A549 (cell line): ENCODE measurements around the gene SGSH. TPM values are rescaled to one million over a fixed set of nuclear protein-coding genes. Genes with fewer than 3 reads are reported as not detected.

ENCODE experiments used
- ATAC-seq, 2 experiments: fragments of 200-7000 bp in 1 of 2; fragments of >200 bp in 1 of 2; cut with Nextera tagmentation in 1 of 2; cut with Tn5 transposase in 1 of 2; 3 replicates each; pipeline versions ENCODE4 v1.8.0 to v1.9.1; 2018 to 2020; ENCODE audit warnings: mild to moderate bottlenecking in 1 of 2, moderate library complexity in 1 of 2
- CTCF ChIA-PET: fragments of 300-600 bp; sonication (Branson Sonifier 250); formaldehyde crosslinking; extraction: SDS; loops from one replicate; lab custom pipeline; 2021; ENCODE audit warnings: antibody characterized with exemption, inconsistent platforms; lab: Yijun Ruan, JAX
- POLR2A ChIA-PET: fragments of 350-600 bp; formaldehyde crosslinking; extraction: SDS; loops from one replicate; lab custom pipeline; 2021; ENCODE audit warnings: antibody characterized with exemption, inconsistent platforms; lab: Yijun Ruan, JAX
- DNase-seq, 2 experiments: peaks; one replicate each; pipeline versions ENCODE4 v3.0.0 to v3.0.0-alpha.2; 2011 to 2016; ENCODE audit warnings: low read depth in 1 of 2, low spot score in 1 of 2
- FAIRE-seq: peaks from 2 replicates; lab custom pipeline; 2011; peaks lifted over from hg19 to GRCh38; lab: Jason Lieb, UNC
- H3K27ac ChIP-seq, 2 experiments: fragments of >200 bp; sonication (Bioruptor Twin); formaldehyde crosslinking; 3 replicates each; pipeline ENCODE4 v1.5.1; 2016 to 2017
- H3K4me1 ChIP-seq: fragments of >200 bp; sonication (Bioruptor Twin); formaldehyde crosslinking; 3 replicates; pipeline ENCODE4 v1.6.1; 2016
- H3K4me2 ChIP-seq: fragments of >200 bp; sonication (Bioruptor Twin); formaldehyde crosslinking; 3 replicates; pipeline ENCODE4 v1.6.1; 2016
- H3K4me3 ChIP-seq: fragments of >200 bp; sonication (Bioruptor Twin); formaldehyde crosslinking; 3 replicates; pipeline ENCODE4 v1.5.1; 2016
- H3K9me3 ChIP-seq: fragments of >200 bp; sonication (Bioruptor Twin); formaldehyde crosslinking; 3 replicates; pipeline ENCODE4 v1.6.1; 2016
- CEBPB ChIP-seq, 2 experiments: fragments of >200 bp in 1 of 2; sonication (Bioruptor Twin) in 1 of 2; formaldehyde crosslinking in 1 of 2; IDR thresholded peaks; 2 replicates each; pipeline ENCODE4 v1.6.1; 2012 to 2016
- CHD2 ChIP-seq: fragments of 150-350 bp; IDR thresholded peaks from 2 replicates; pipeline ENCODE4 v1.6.1; 2014; ENCODE audit warnings: low read length; ENCODE audit not compliant: partially characterized antibody
- CHD4 ChIP-seq: fragments of 200-600 bp; sonication (generic); IDR thresholded peaks from 2 replicates; pipeline ENCODE4 v1.6.1; 2016; ENCODE audit warnings: antibody characterized with exemption, mild to moderate bottlenecking, borderline replicate concordance
- E2F6 ChIP-seq: IDR thresholded peaks from 2 replicates; pipeline ENCODE4 v1.6.1; 2012; ENCODE audit warnings: low read depth, borderline replicate concordance
- EHMT2 ChIP-seq: fragments of 200-600 bp; sonication (generic); IDR thresholded peaks from 2 replicates; pipeline ENCODE4 v1.6.1; 2016; ENCODE audit warnings: antibody characterized with exemption, low read depth, mild to moderate bottlenecking, moderate library complexity
- ELK1 ChIP-seq: fragments of 150-350 bp; IDR thresholded peaks from 2 replicates; pipeline ENCODE4 v1.6.1; 2014; ENCODE audit warnings: low read depth, mild to moderate bottlenecking, low read length
- FOSL2 ChIP-seq, 2 experiments: fragments of 450-650 bp in 1 of 2; fragments of >200 bp in 1 of 2; sonication (Bioruptor Twin) in 1 of 2; formaldehyde crosslinking; IDR thresholded peaks; 2 replicates each; pipeline versions ENCODE4 v1.5.0 to v1.6.1; 2016 to 2020; ENCODE audit warnings: mild to moderate bottlenecking in 1 of 2, moderate library complexity in 1 of 2
- HOXA7 ChIP-seq: fragments of 250-450 bp; sonication (Bioruptor Pico); IDR thresholded peaks from 2 replicates; pipeline ENCODE4 v1.5.0; 2020; ENCODE audit warnings: mild to moderate bottlenecking, moderate library complexity
- HOXB13 ChIP-seq: fragments of 250-450 bp; sonication (Bioruptor Pico); IDR thresholded peaks from 2 replicates; pipeline ENCODE4 v1.5.0; 2020; ENCODE audit warnings: low read depth, mild to moderate bottlenecking, moderate library complexity
- KDM1A ChIP-seq: fragments of 200-600 bp; sonication (generic); IDR thresholded peaks from 2 replicates; pipeline ENCODE4 v1.6.1; 2016; ENCODE audit warnings: low read depth, mild to moderate bottlenecking
- MYC ChIP-seq: IDR thresholded peaks from 2 replicates; pipeline ENCODE4 v1.6.1; 2012; ENCODE audit warnings: mild to moderate bottlenecking, inconsistent platforms, low read length, improper control_type of control experiment, borderline replicate concordance
- NR3C1 ChIP-seq: fragments of >200 bp; sonication (Bioruptor Twin); formaldehyde crosslinking; IDR thresholded peaks from 3 replicates; pipeline ENCODE4 v1.6.1; 2017
- POLR2A ChIP-seq: IDR thresholded peaks from 2 replicates; pipeline ENCODE4 v1.6.1; 2012; ENCODE audit warnings: mild to moderate bottlenecking, low read length
- RCOR1 ChIP-seq: fragments of 150-350 bp; IDR thresholded peaks from 2 replicates; pipeline ENCODE4 v1.6.1; 2014; ENCODE audit warnings: antibody characterized with exemption, low read length, low read depth
- RNF2 ChIP-seq: fragments of 200-600 bp; sonication (generic); IDR thresholded peaks from 2 replicates; pipeline ENCODE4 v1.6.1; 2016; ENCODE audit warnings: low read depth, mild to moderate bottlenecking, antibody characterized with exemption, moderate library complexity, borderline replicate concordance
- SMC3 ChIP-seq: fragments of >200 bp; sonication (Bioruptor Twin); formaldehyde crosslinking; IDR thresholded peaks from 3 replicates; pipeline ENCODE4 v1.6.1; 2018; ENCODE audit warnings: inconsistent platforms
- ZFP36 ChIP-seq: fragments of 450-650 bp; IDR thresholded peaks from 2 replicates; pipeline ENCODE4 v1.6.1; 2014; ENCODE audit warnings: borderline replicate concordance; ENCODE audit not compliant: partially characterized antibody
- ZSCAN20 ChIP-seq: fragments of 250-450 bp; sonication (Bioruptor Pico); IDR thresholded peaks from 2 replicates; pipeline ENCODE4 v1.8.0; 2022; ENCODE audit warnings: mild to moderate bottlenecking, moderate library complexity
- WGBS: methylation state at CpG from one replicate; pipeline ENCODE4 v1.1.6; 2017; ENCODE audit errors: missing lambda C conversion rate; 5-methylcytosine and 5-hydroxymethylcytosine counted together
- polyA plus RNA-seq, 4 experiments: library from polyadenylated mRNA; depleted of rRNA in 3 of 4; stranded (reverse); fragments of >200 nt; fragmentation: RNase III in 1 of 4; extraction: RNeasy Plus Mini Kit Qiagen cat#74134 plus additional on column Dnase treatment in 1 of 4; gene quantifications; 2 replicates in 3 of 4; 3 replicates in 1 of 4; pipeline ENCODE4 v1.2.3, GENCODE V29; 2011 to 2017

Gene SGSH
- polyA plus RNA-seq, 2 of the 4 experiments (the other 2 are of a cell fraction): 14.5 to 24.7 TPM

DNA sequence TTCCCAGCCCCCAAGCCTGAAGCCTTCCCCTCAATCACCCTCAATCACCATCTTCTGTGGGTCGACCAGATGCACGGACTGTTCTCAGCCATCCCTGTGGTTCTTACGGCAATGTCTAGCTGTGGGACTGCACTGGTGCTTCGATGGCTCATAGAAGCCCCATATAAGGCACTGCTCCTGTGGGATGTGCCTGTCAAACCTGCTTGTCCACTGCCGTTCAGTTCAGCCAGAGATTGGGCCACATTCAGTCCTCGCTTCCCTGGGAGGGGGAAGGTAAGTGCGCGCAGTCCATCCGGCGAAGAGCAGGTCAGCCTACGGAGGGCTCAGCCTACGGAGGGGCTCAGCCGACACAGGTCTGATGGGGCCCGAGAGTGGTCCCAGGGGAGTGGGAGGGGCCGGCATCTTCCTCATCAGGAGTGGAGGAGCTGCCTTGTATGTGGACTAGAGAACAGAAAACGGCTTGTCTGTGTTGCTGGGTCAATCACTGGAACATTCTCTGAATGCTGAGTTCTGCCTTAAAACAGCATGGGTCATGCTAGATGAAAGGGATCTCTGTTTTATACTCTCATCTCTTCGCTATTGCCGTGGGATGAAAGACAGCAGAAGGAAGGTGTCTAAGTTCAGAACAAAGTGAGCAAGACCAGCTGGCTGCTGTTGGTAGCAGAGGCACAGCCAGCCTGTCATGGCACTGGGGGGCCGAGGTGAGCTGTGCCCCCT, 50.2 kb downstream of the SGSH start, which contains the start of gene CARD14:
TSS of gene CARD14 (plus strand) at position 247 of the 717 bp plus-strand sequence. CDS start 11,409 bp downstream, outside the sequence.
- TF ChIP-seq RCOR1: no peak
- no peak for TF ChIP-seq NR3C1
- no peak for TF ChIP-seq POLR2A
- POLR2A ChIA-PET: no interaction called here
- ATAC-seq (peak in 1 of 2 experiments; percentile 21; a peak in 1 of 6 replicates), DNase-seq (no peak), FAIRE-seq (no peak)
- Histone ChIP-seq H3K4me1 (peaks cover 3% of the 10 kb centered on the region; the same call in 2 of the 3 replicates), H3K9me3 (no peaks in the 10 kb centered on the region), H3K4me2 (no peak within 1 kb of the TSS), H3K4me3 (no peak within 1 kb of the TSS), H3K27ac (no peak within 1 kb of the TSS)
- WGBS: 72% methylated on average over 10 of the region's 19 CpGs
- CTCF ChIA-PET: interaction anchor here (2.1 kb wide), 1 partner anchor 13 kb away, joined by 6 read pairs; no protein-coding TSS in a partner anchor

DNA sequence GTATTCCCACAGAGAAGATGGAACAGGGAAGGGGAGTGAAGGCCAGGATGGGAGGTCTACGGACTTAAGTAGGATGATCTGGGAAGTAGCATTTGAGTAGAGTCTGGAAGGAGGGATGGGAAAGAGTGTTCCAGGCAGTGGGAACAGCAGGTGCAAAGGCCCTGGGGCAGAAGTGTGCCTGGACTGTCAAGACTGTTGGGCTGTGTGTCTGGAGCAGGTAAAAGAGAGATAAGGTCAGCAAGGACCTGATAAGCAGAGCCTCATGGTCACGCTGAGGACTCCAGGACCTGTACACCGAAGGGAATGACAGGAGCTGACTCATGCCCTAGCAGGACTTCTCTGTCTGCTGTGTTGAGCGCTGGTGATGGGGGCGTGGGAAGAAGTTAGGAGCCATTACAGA, 51.0 kb downstream of the SGSH start:
- WGBS: 67% methylated on average over 5 of the region's 5 CpGs
- ChIA-PET POLR2A (interaction anchor here (0.6 kb wide), 1 partner anchor 28 kb away, joined by 4 read pairs; no protein-coding TSS in a partner anchor), CTCF (interaction anchor here (0.8 to 1.6 kb wide), 3 partner anchors 26 to 164 kb away, joined by 3 to 4 read pairs (median 3); no protein-coding TSS in a partner anchor)
- no peak for FAIRE-seq
- Histone ChIP-seq H3K27ac (no peak overlapping the region), H3K9me3 (no peaks in the 10 kb centered on the region), H3K4me2 (no peak overlapping the region), H3K4me1 (no peaks in the 10 kb centered on the region), H3K4me3 (no peak overlapping the region)
- TF ChIP-seq CHD4: no peak
- TF ChIP-seq RCOR1: no peak
- no peak for TF ChIP-seq ZFP36
- no peak for TF ChIP-seq ELK1
- TF ChIP-seq CHD2: no peak
- no peak for TF ChIP-seq HOXA7 (CRISPR knock-in tag)
- DNase-seq: no peak
- no peak for ATAC-seq

DNA sequence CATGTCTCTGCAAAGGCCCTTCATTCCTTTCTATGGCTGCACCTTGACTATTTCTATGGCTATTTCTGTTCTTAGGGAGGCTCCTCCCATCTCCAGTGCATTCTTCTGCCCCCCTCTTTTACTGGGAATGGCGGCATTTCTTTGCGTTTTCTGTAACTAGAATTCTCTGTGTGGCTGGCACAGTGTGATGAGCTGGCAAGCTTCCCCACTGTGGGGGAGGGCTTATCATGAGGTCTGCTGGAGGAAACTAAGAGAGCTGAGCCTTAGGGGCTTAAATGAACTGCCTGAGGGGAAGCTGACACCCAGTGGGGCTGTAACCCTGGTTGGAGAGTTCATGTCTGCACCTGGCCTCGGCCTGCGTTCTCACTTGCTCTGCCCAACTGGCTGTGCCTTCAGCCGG, 51.8 kb downstream of the SGSH start:
- 80% methylated on average over 5 of the region's 5 CpGs for WGBS
- Histone ChIP-seq H3K4me3 (no peak overlapping the region), H3K4me1 (no peaks in the 10 kb centered on the region), H3K4me2 (no peak overlapping the region), H3K9me3 (no peaks in the 10 kb centered on the region), H3K27ac (no peak overlapping the region)
- FAIRE-seq: no peak
- POLR2A ChIA-PET: interaction anchor here (0.6 kb wide), 1 partner anchor 29 kb away, joined by 4 read pairs; no protein-coding TSS in a partner anchor
- no peak for TF ChIP-seq FOSL2 (IDR thresholded peaks at IDR 0.05)
- TF ChIP-seq FOSL2 (CRISPR knock-in tag; IDR thresholded peaks at IDR 0.05): no peak
- CTCF ChIA-PET: interaction anchor here (0.8 to 1.6 kb wide), 3 partner anchors 27 to 163 kb away, joined by 3 to 4 read pairs (median 3); no protein-coding TSS in a partner anchor
- no peak for ATAC-seq
- DNase-seq: no peak

- H3K4me3 ChIP-seq: no peak overlapping the region
- TF ChIP-seq KDM1A (no peak), MYC (no peak), ZSCAN20 (CRISPR knock-in tag) (no peak), SMC3 (no peak), CEBPB (IDR thresholded peaks at IDR 0.05) (no peak), EHMT2 (no peak), RNF2 (no peak), HOXB13 (CRISPR knock-in tag) (no peak), E2F6 (no peak)
- TF ChIP-seq, all 56 proteins: peak for 0
- H3K4me1 ChIP-seq: no peaks in the 10 kb centered on the region
- FAIRE-seq: no peak
- 81% methylated on average over 6 of the region's 6 CpGs for WGBS
- POLR2A ChIA-PET: no interaction called here
- DNase-seq: no peak
- H3K27ac ChIP-seq: no peak overlapping the region
- CTCF ChIA-PET: interaction anchor here (1.4 to 2.2 kb wide), 5 partner anchors 13 to 158 kb away, joined by 3 to 7 read pairs (median 4); partner anchors contain the start of gene GAA
- no peak overlapping the region for H3K4me2 ChIP-seq
- H3K9me3 ChIP-seq: no peaks in the 10 kb centered on the region
- peak in 1 of 2 experiments; percentile 20; a peak in 2 of 6 replicates for ATAC-seq
Observed at GRCh38 chr17:80166446-80166845, 53.7 kb downstream of the SGSH start.
